Sigmoid colon (tissue), 4 donors: ENCODE data around the gene AHNAK.

Experiments
- EP300 ChIP-seq, 4 donors: sonication (generic); formaldehyde crosslinking; IDR thresholded peaks; one replicate each; pipeline ENCODE4 v1.6.1; 2017; ENCODE audit warnings: antibody characterized with exemption in 4 of 4
- POLR2A ChIP-seq, 2 donors: fragments of 450-650 bp; IDR thresholded peaks; one replicate each; pipeline ENCODE4 v1.6.1; 2016; ENCODE audit warnings: antibody characterized with exemption in 2 of 2, mild to moderate bottlenecking in 2 of 2, moderate library complexity in 2 of 2
- POLR2AphosphoS5 ChIP-seq, 4 donors: sonication (generic); formaldehyde crosslinking; IDR thresholded peaks; one replicate each; pipeline ENCODE4 v1.6.1; 2017; ENCODE audit warnings: antibody characterized with exemption in 4 of 4
- TF ChIP-seq, protein P1 (sequence below), 4 experiments: fragments of 450-650 bp in 3 of 4; fragments of 200-600 bp in 1 of 4; IDR thresholded peaks; one replicate each; pipeline ENCODE4 v1.5.1; 2016 to 2019; ENCODE audit warnings: antibody characterized with exemption in 4 of 4, mild to moderate bottlenecking in 3 of 4, moderate library complexity in 2 of 4

DNA sequence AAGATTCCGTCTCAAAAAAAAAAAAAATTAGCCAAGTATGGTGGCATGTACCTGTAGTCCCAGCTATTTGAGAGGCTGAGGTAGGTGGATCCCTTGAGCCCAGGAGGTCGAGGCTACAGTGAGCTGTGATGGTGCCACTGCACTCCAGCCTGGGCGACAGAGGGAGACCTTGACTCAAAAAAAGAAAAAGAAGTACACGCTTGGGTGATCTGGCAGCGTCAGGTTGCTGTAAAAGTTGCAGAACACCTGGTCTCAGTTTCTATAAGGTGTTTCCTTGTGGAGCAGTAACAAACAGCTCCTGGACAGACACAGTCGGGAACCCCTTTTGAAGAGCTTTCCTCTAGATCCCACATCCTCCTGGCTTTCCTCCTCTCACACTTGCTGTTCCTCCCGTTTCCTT lies 82.0 kb downstream of the AHNAK start:
- TF ChIP-seq POLR2AphosphoS5 (IDR thresholded peaks at IDR 0.05), result no peak
- TF ChIP-seq, protein P1, sequence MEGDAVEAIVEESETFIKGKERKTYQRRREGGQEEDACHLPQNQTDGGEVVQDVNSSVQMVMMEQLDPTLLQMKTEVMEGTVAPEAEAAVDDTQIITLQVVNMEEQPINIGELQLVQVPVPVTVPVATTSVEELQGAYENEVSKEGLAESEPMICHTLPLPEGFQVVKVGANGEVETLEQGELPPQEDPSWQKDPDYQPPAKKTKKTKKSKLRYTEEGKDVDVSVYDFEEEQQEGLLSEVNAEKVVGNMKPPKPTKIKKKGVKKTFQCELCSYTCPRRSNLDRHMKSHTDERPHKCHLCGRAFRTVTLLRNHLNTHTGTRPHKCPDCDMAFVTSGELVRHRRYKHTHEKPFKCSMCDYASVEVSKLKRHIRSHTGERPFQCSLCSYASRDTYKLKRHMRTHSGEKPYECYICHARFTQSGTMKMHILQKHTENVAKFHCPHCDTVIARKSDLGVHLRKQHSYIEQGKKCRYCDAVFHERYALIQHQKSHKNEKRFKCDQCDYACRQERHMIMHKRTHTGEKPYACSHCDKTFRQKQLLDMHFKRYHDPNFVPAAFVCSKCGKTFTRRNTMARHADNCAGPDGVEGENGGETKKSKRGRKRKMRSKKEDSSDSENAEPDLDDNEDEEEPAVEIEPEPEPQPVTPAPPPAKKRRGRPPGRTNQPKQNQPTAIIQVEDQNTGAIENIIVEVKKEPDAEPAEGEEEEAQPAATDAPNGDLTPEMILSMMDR (IDR thresholded peaks at IDR 0.05), result no peak
- TF ChIP-seq POLR2A (IDR thresholded peaks at IDR 0.05), result no peak
- TF ChIP-seq EP300 (IDR thresholded peaks at IDR 0.05), result no peak
